B cell (primary cell): ENCODE measurements around the gene RAB11B. TPM values are rescaled to one million over a fixed set of nuclear protein-coding genes. Genes with fewer than 3 reads are reported as not detected.

ENCODE experiments used
- ATAC-seq: fragments of 200-7000 bp; cut with Tn5 transposase; one replicate; pipeline ENCODE4 v1.10.0; 2021; ENCODE audit warnings: low read depth, mild to moderate bottlenecking, moderate number of reproducible peaks, moderate library complexity
- CTCF ChIA-PET: fragments of 350-600 bp; sonication (Branson Sonifier 250); formaldehyde crosslinking; loops from one replicate; lab custom pipeline; 2021; ENCODE audit warnings: antibody characterized with exemption, inconsistent platforms; lab: Charles Lee
- POLR2A ChIA-PET: fragments of 350-600 bp; sonication (Branson Sonifier 250); formaldehyde crosslinking; loops from one replicate; lab custom pipeline; 2021; ENCODE audit warnings: antibody characterized with exemption; lab: Charles Lee
- DNase-seq: peaks from one replicate; pipeline ENCODE4 v3.0.0; 2013
- H2AFZ ChIP-seq: 2 replicates; pipeline ENCODE4 v1.6.1; 2012; ENCODE audit warnings: mild to moderate bottlenecking, low read depth, low read length; ENCODE audit not compliant: insufficient read depth, poor library complexity, severe bottlenecking
- H3K27ac ChIP-seq, 2 donors: 1 replicate in 1 of 2; 2 replicates in 1 of 2; pipeline ENCODE4 v1.5.1; 2012 to 2013; ENCODE audit warnings: low read length in 2 of 2, mild to moderate bottlenecking in 2 of 2, moderate library complexity in 1 of 2
- H3K27me3 ChIP-seq, 4 experiments: fragments of 200-600 bp in 1 of 4; sonication (generic) in 1 of 4; replicated peaks in 1 of 4; 1 replicate in 2 of 4; 2 replicates in 2 of 4; pipeline versions ENCODE4 v1.6.1 to v1.7.0; 2013 to 2016; ENCODE audit warnings: low read length in 3 of 4, mild to moderate bottlenecking in 2 of 4, mixed read lengths in 1 of 4, moderate library complexity in 1 of 4; ENCODE audit not compliant: insufficient read depth in 4 of 4, control insufficient read depth in 3 of 4; ENCODE audit errors: control extremely low read depth in 1 of 4
- H3K36me3 ChIP-seq, 2 experiments: replicated peaks in 1 of 2; 1 replicate in 1 of 2; 2 replicates in 1 of 2; pipeline versions ENCODE4 v1.6.1 to v1.7.1; 2013; ENCODE audit warnings: low read length in 1 of 2; ENCODE audit not compliant: insufficient read depth in 2 of 2, control insufficient read depth in 1 of 2; ENCODE audit errors: control extremely low read depth in 1 of 2, extremely low read depth in 1 of 2
- H3K4me1 ChIP-seq, 2 donors: fragments of 200-600 bp in 1 of 2; sonication (generic) in 1 of 2; 1 replicate in 1 of 2; 2 replicates in 1 of 2; pipeline versions ENCODE4 v1.5.1 to v1.6.1; 2013 to 2017; ENCODE audit warnings: low read length in 2 of 2; ENCODE audit not compliant: control insufficient read depth in 2 of 2, insufficient read depth in 2 of 2
- H3K4me2 ChIP-seq: replicated peaks from 2 replicates; pipeline ENCODE3; 2012; ENCODE audit warnings: mild to moderate bottlenecking, low read depth, low read length; ENCODE audit not compliant: poor library complexity, severe bottlenecking
- H3K4me3 ChIP-seq, 5 experiments: fragments of 200-600 bp in 1 of 5; sonication (generic) in 1 of 5; 1 replicate in 3 of 5; 2 replicates in 2 of 5; pipeline versions ENCODE4 v1.5.1 to v1.7.0; 2011 to 2016; ENCODE audit warnings: low read length in 4 of 5, mild to moderate bottlenecking in 4 of 5, low read depth in 2 of 5, control low read depth in 1 of 5, moderate library complexity in 1 of 5; ENCODE audit not compliant: insufficient read depth in 1 of 5; ENCODE audit errors: control extremely low read depth in 1 of 5, extremely low read depth in 1 of 5
- H3K79me2 ChIP-seq: fragments of 200-600 bp; sonication (generic); one replicate; pipeline ENCODE4 v1.6.0; 2016; ENCODE audit warnings: low read length; ENCODE audit not compliant: control insufficient read depth, insufficient read depth
- H3K9ac ChIP-seq: fragments of 200-600 bp; sonication (generic); 2 replicates; pipeline ENCODE4 v1.6.1; 2017; ENCODE audit warnings: mild to moderate bottlenecking, low read length, moderate library complexity
- H3K9me3 ChIP-seq, 3 donors: one replicate each; pipeline versions ENCODE4 v1.6.1 to v1.7.1; 2013; ENCODE audit warnings: low read length in 2 of 3; ENCODE audit not compliant: control insufficient read depth in 2 of 3, insufficient read depth in 1 of 3; ENCODE audit errors: control extremely low read depth in 1 of 3
- H4K20me1 ChIP-seq: 2 replicates; pipeline ENCODE4 v1.6.0; 2012; ENCODE audit warnings: mild to moderate bottlenecking, low read length; ENCODE audit not compliant: insufficient read depth, control insufficient read depth, poor library complexity, severe bottlenecking
- H3K27ac Mint-ChIP-seq: one replicate; pipeline ENCODE4 v1.8.0; 2021; ENCODE audit warnings: mixed read lengths
- H3K27me3 Mint-ChIP-seq: one replicate; pipeline ENCODE4 v1.8.0; 2021; ENCODE audit warnings: mixed read lengths
- H3K4me1 Mint-ChIP-seq: one replicate; pipeline ENCODE4 v1.8.0; 2021; ENCODE audit warnings: mixed read lengths
- H3K4me3 Mint-ChIP-seq: one replicate; pipeline ENCODE4 v1.8.0; 2021; ENCODE audit warnings: mixed read lengths
- H3K9me3 Mint-ChIP-seq: one replicate; pipeline ENCODE4 v1.8.0; 2022; ENCODE audit warnings: mixed read lengths; ENCODE audit not compliant: insufficient read depth
- EZH2 ChIP-seq: IDR thresholded peaks from 2 replicates; pipeline ENCODE4 v1.6.1; 2012; ENCODE audit warnings: borderline replicate concordance, low read depth, mild to moderate bottlenecking, moderate library complexity, low read length; ENCODE audit not compliant: insufficient read depth, poor library complexity, severe bottlenecking
- WGBS: methylation state at CpG from one replicate; pipeline ENCODE4 v1.1.5; 2013; ENCODE audit warnings: missing lambda C conversion rate; ENCODE audit not compliant: insufficient coverage; 5-methylcytosine and 5-hydroxymethylcytosine counted together
- intact Hi-C: fragments of 100-400 bp; cut with micrococcal nuclease; formaldehyde crosslinking; loops from one replicate; pipeline ENCODE4 v1.10.0; 2022
- polyA plus RNA-seq: library from polyadenylated mRNA; depleted of rRNA; stranded (reverse); fragments of >200 nt; gene quantifications from 2 replicates; pipeline ENCODE4 v1.2.3, GENCODE V29; 2012
- total RNA-seq, 2 donors: library from RNA; stranded (reverse); fragments of 120-200 nt in 1 of 2; gene quantifications; 1 replicate in 1 of 2; 2 replicates in 1 of 2; pipeline versions ENCODE4 v1.2.3 to v1.2.4, GENCODE V29; 2013 to 2022
- TF ChIP-seq, protein P1 (sequence below): fragments of 200-600 bp; IDR thresholded peaks from one replicate; pipeline ENCODE4 v1.8.0; 2022; ENCODE audit warnings: antibody characterized with exemption, mild to moderate bottlenecking

The RAB11B gene
- total and polyA plus RNA-seq, 2 donors (not counting 1 experiment from before 2014, with no cell fraction given), result 130 to 165 TPM

DNA sequence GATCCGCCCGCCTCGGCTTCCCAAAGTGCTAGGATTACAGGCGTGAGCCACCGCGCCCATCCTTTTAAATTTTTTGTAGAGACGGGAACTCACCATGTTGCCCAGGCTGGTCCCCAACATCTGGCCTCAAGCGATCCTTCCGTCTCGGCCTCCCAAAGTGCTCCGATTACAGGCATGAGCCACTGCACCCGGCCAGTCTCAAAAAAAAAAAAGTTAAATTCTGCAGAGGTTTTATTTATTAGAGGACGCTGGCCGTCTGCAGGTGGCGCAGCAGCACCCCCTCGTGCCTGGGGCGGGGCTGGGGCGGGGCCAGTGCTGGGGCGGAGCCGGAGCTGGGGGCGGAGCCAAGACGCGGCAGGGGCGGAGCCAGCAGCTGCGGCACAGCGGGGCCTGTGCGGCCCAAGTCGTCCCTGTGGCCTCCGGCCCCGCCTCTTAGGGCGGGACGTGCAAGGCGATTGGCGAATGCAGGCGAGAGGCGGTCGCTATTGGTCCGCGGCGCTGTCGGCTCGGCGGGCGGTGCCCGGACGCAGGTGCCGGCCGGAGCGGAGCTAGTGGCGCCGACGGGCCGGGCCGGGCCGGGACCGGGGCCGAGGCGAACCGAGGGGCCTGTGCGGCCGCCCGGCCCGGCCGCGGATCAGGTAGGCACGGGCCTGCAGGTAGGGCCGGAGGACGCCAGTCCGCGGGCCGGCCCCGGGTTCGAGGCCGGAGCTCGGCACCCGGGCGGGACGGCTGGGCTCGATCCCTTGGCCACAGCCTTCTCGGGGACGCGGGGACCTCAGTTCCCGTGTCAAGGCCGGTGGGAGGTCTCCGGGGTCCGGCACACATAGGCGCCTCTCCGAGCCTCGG, 22.8 kb downstream of the RAB11B start, which contains the start of gene MARCHF2:
MARCHF2 (plus strand) TSS at position 523 of the 846 bp plus-strand sequence. CDS start 8,536 bp downstream, outside the sequence.
- H4K20me1 ChIP-seq, result no peaks in the 10 kb centered on the region
- no peaks in the 10 kb centered on the region for H3K27me3 Mint-ChIP-seq
- H3K79me2 ChIP-seq, result peaks cover 7% of the 10 kb centered on the region
- H3K4me2 ChIP-seq, result peak within 1 kb of the TSS; percentile 84
- H3K36me3 ChIP-seq, result no peaks in the 10 kb centered on the region
- no peaks in the 10 kb centered on the region for H3K27me3 ChIP-seq
- ATAC-seq (peak; percentile 99), DNase-seq (peak; percentile 98)
- peak within 1 kb of the TSS; percentile 70 for H3K4me3 Mint-ChIP-seq
- H3K4me3 ChIP-seq, result peak within 1 kb of the TSS; percentile 52 to 82 (median 65)
- intact Hi-C loops, result loop anchor here (1.0 kb wide), 5 partner anchors 23 to 156 kb away; partner anchors contain the start of genes HNRNPM and RAB11B
- no peaks in the 10 kb centered on the region for H3K9me3 Mint-ChIP-seq
- peak within 1 kb of the TSS; percentile 72 for H2AFZ ChIP-seq
- peaks cover 5 to 9% of the 10 kb centered on the region in 2 donors for H3K4me1 ChIP-seq
- POLR2A ChIA-PET, result interaction anchor here (0.6 to 2.9 kb wide), 8 partner anchors 23 to 168 kb away, joined by 3 to 19 read pairs (median 4); partner anchors contain the start of genes HNRNPM, RAB11B and ZNF414
- H3K27ac ChIP-seq, result peak within 1 kb of the TSS in 1 of 2 donors; percentile 59
- 6% methylated on average over 85 of the region's 89 CpGs for WGBS
- H3K9ac ChIP-seq, result peak within 1 kb of the TSS; percentile 76
- CTCF ChIA-PET, result interaction anchor here (0.7 to 5.5 kb wide), 16 partner anchors 10 to 1837 kb away, joined by 3 to 49 read pairs (median 8); partner anchors contain the start of genes HNRNPM, MYO1F, RAB11B and ZNF414
- no peak for TF ChIP-seq EZH2
- TF ChIP-seq, protein P1, sequence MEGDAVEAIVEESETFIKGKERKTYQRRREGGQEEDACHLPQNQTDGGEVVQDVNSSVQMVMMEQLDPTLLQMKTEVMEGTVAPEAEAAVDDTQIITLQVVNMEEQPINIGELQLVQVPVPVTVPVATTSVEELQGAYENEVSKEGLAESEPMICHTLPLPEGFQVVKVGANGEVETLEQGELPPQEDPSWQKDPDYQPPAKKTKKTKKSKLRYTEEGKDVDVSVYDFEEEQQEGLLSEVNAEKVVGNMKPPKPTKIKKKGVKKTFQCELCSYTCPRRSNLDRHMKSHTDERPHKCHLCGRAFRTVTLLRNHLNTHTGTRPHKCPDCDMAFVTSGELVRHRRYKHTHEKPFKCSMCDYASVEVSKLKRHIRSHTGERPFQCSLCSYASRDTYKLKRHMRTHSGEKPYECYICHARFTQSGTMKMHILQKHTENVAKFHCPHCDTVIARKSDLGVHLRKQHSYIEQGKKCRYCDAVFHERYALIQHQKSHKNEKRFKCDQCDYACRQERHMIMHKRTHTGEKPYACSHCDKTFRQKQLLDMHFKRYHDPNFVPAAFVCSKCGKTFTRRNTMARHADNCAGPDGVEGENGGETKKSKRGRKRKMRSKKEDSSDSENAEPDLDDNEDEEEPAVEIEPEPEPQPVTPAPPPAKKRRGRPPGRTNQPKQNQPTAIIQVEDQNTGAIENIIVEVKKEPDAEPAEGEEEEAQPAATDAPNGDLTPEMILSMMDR, result peak; percentile 76
- H3K9me3 ChIP-seq, result no peaks in the 10 kb centered on the region
- H3K4me1 Mint-ChIP-seq, result peaks cover 11% of the 10 kb centered on the region
- H3K27ac Mint-ChIP-seq, result peak within 1 kb of the TSS; percentile 16
